Adrenal gland (tissue), 5 donors: ENCODE results near the gene FES.

Experiments
- CTCF ChIP-seq, 6 experiments: fragments of 450-650 bp in 4 of 6; fragments of 200-600 bp in 2 of 6; sonication (generic) in 1 of 6; IDR thresholded peaks; 1 replicate in 5 of 6; 2 replicates in 1 of 6; pipeline versions ENCODE4 v1.5.1 to v1.8.0; 2016 to 2021; ENCODE audit warnings: antibody characterized with exemption in 6 of 6, mild to moderate bottlenecking in 2 of 6, moderate library complexity in 1 of 6
- POLR2A ChIP-seq, 2 donors: fragments of 450-650 bp; IDR thresholded peaks; one replicate each; pipeline ENCODE4 v1.6.1; 2017; ENCODE audit warnings: antibody characterized with exemption in 2 of 2, mild to moderate bottlenecking in 2 of 2, moderate library complexity in 1 of 2
- donor health status: DM: no; HTN: no; CAD: no.

GRCh38 chr15:90942354-90943120, 58.2 kb downstream of the FES start:
- TF ChIP-seq CTCF (IDR thresholded peaks at IDR 0.05) (no peak), POLR2A (IDR thresholded peaks at IDR 0.05) (no peak)
